GM18517 (cell line): ENCODE data around the gene RNU5B-1.
"Not testable (repeated sequence)": the region's sequence is repeated elsewhere in the genome, so short reads cannot be mapped to it uniquely, and the experiment has no call there.

Experiments
- ATAC-seq: cut with Tn5 transposase; IDR thresholded peaks from one replicate; pipeline ENCODE4 v1.9.1; 2021; ENCODE audit warnings: mild to moderate bottlenecking, moderate library complexity; ENCODE audit not compliant: unreplicated experiment

RNU5B-1 gene

GRCh38 chr15:65339920-65340319 lies 35.4 kb downstream of the RNU5B-1 start:
- ATAC-seq, result no peak

GRCh38 chr15:65342493-65342892 lies 38.0 kb downstream of the RNU5B-1 start:
- no peak for ATAC-seq

DNA sequence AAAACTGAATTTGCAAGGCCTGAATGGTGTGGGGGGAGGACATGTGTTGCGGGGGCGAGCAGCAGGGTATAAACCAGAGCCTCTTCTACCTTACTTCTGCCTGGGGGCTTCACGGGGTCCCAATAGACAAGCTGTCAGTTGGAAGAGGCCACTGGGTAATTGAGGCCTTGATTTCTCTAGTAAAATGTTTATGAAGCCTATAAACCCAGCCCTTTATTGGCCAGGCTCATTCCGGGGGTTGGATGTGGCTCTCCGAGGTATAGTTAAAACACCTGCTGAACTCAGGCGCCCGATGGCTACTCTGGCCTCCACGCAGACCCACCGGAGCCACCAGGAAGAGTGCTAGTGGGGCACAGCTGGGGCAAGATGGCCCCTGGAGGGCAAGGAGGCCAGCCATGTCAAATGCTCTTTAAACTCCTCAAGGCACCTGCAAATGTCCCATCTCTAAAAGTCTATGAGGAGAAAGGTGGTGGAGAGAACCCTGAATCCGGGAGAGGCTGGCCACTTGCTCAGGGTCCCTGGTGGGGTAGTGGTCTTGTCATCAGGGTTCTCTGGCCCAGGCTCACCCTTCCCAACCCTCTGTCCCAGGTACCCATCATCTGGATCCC lies 39.0 kb downstream of the RNU5B-1 start:
- no peak for ATAC-seq

DNA sequence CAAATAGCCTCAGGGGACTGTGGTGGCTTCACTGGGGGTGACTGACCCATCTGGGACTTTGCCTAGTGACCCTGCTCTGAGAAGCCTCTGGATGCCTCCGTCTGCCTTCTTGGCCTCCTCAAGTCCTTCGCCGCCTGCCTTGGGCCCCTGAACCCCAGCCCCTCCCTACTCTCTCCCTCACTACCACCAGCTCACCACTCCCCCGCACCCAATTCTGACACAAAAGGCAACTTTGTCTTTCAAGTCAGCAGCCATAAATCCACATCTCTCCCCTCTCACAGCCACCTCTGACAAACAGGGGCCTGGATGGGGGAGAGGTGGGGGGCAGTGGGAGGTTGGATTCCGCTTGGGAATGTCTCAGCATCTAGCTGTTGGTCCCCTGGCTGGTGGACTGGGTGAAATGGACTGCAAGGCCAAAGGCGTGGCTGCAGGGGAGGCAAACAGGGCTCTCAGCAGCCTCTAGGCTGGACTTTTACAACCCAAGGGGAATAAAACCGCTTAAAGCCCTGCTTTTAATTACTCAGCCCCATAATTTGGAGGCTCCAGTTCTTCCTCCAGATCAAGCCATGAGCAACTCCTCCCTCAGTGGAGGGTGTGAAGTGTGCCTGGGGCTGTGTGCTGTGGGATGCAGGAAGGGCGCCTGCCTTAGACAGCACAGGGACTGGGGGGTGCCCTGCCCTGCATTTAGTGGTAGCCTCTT lies 39.9 kb downstream of the RNU5B-1 start:
- ATAC-seq, result no peak

DNA sequence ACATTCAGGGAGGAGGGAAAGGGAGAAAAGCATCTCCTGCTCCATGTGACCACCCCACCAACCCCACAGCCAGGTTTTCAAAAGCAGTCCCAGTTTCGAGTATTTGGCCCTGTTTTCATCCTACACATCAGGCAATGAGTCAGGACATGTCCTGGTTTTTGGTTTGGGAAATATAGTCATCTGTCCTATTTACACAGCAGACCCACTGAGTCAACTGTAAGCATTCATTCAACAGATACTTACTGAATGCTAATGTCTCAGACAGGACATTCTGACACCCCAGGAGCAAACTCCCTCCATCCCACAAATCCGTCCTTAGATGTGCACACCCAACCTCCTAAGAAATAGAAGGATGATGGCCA lies 40.4 kb downstream of the RNU5B-1 start:
- no peak for ATAC-seq

DNA sequence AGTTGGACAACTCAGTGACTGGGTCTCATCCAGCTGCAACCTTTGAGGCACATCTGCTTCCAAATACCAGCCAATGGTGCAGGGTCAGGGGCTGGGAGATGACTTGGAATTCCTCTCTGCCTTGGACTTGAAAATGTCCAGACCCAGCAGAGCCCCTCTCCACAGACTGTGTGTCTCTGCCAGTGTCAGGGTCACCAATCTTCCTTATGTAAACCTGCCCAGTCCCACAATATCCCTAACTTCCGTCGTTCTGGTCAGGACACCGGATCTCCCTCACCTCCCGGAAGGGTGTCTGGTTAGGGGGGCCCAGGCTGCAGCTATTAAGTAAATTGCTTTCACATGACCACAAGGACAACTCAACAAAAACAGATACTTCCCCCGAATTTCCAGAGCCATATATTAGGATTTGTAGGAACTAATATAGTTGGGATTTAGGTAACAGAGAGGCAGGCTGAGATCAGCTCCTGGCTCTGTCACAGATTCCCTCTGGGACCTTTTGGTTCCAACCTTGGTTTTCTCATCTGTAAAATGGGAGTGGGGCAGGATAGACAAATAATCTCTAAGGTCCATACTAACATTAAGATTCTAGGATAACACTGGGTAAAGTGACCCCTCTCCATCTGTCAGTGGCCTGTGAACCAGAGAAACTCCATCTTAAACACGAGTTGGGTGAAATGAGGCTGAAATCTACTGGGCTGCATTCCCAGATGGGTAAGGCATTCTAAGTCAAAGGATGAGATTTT lies 42.5 kb downstream of the RNU5B-1 start:
- no peak for ATAC-seq

DNA sequence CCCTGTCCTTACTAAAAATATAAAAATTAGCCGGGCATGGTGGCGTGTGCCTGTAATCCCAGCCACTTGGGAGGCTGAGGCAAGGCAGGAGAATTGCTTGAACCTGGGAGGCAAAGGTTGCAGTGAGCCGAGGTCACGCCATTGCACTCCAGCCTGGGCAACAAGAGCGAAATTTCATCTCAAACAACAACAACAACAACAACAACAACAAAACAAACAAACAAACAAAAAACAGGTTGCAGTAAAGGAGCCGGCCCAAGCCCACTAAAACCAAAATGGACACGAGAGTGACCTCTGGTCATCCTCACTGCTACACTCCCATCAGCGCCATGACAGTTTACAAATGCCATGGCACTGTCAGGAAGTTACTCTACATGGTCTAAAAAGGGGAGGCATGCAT lies 43.3 kb downstream of the RNU5B-1 start:
- not testable (repeated sequence) for ATAC-seq

DNA sequence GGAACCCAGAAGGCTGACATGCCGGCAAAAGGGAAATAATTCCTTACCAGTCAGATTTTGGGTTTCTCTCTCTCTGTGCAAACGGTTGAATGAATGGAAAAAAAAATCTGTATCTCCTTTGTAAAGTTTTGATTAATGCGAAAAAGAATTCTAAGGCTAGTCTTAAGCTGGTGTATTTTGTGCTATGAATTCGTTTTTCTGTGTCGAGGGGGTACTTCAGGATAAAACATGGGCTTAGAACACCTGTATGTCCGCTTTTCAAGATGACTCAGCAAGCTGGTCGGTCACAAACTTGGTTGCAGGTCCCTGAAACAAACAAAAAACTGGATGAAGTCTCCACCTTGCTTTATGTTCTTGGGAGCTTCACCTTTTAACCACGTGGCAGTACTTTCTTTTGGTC lies 44.9 kb downstream of the RNU5B-1 start:
- no peak for ATAC-seq

DNA sequence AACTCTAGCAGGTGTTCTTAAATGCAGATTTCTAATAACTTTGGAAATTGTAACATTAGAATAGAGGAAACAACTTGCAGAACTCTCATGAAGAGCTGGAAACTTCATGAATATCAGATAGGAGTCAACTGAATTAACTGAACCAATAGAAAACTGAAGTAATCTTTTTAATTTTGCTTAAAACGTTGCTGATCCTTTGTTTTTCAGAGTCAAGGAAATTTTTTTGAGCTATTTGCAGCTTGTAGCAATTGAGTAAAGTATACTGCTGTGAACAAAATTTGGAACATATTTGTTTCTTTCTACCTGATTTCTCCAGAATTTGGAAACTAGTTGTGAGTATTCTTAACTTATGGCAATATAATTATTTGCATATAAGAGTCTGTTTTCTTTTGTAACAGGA lies 47.5 kb downstream of the RNU5B-1 start:
- not testable (repeated sequence) for ATAC-seq
